GM08714 (cell line): Measurements from ENCODE around the gene PPP1R3D.
A peak's percentile ranks its signal among the peaks of the same experiment; 100 is the strongest.

Experiments used
- H3K4me3 ChIP-seq: fragments of 200-500 bp; sonication (Bioruptor generic); 2 replicates; pipeline ENCODE4 v1.5.1; 2014; ENCODE audit warnings: mild to moderate bottlenecking, low read length, inconsistent platforms
- ZNF274 ChIP-seq: IDR thresholded peaks from 2 replicates; pipeline ENCODE4 v1.6.1; 2012; ENCODE audit warnings: mild to moderate bottlenecking, low read depth, low read length

The PPP1R3D gene

GRCh38 chr20:59938696-59939051, 1.4 kb downstream of the PPP1R3D start:
- peak overlapping the region; percentile 73; the same call in 1 of the 2 replicates for H3K4me3 ChIP-seq
- no peak for TF ChIP-seq ZNF274

GRCh38 chr20:59938221-59938620, 1.9 kb downstream of the PPP1R3D start:
- TF ChIP-seq ZNF274: no peak
- H3K4me3 ChIP-seq: peak overlapping the region; percentile 20; the same call in 1 of the 2 replicates

GRCh38 chr20:59937150-59937549, 3.0 kb downstream of the PPP1R3D start:
- no peak overlapping the region for H3K4me3 ChIP-seq
- no peak for TF ChIP-seq ZNF274

GRCh38 chr20:59936409-59936808, 3.7 kb downstream of the PPP1R3D start:
- no peak overlapping the region for H3K4me3 ChIP-seq
- no peak for TF ChIP-seq ZNF274

GRCh38 chr20:59935457-59936185, 4.5 kb downstream of the PPP1R3D start:
- TF ChIP-seq ZNF274: no peak
- H3K4me3 ChIP-seq: no peak overlapping the region

GRCh38 chr20:59933849-59934585, 6.1 kb downstream of the PPP1R3D start:
- peak overlapping the region; percentile 71 for H3K4me3 ChIP-seq
- TF ChIP-seq ZNF274: no peak

GRCh38 chr20:59933296-59933848, 6.7 kb downstream of the PPP1R3D start, which contains the start of gene SYCP2:
Gene SYCP2 (minus strand): TSS chr20:59933637. CDS start chr20:59922413, 11,224 bp downstream.
- peak within 1 kb of the TSS; percentile 71 for H3K4me3 ChIP-seq
- TF ChIP-seq ZNF274: no peak

GRCh38 chr20:59932616-59933295, 7.3 kb downstream of the PPP1R3D start:
- no peak for TF ChIP-seq ZNF274
- peak overlapping the region; percentile 61; the same call in 1 of the 2 replicates for H3K4me3 ChIP-seq

- no peak for TF ChIP-seq ZNF274
- H3K4me3 ChIP-seq: peak overlapping the region; percentile 61; the same call in 1 of the 2 replicates
These were observed 8.4 kb downstream of the PPP1R3D start for GRCh38 chr20:59931511-59932312.

GRCh38 chr20:59925899-59926298, 14.2 kb downstream of the PPP1R3D start:
- TF ChIP-seq ZNF274: no peak
- no peak overlapping the region for H3K4me3 ChIP-seq

GRCh38 chr20:59925359-59925758, 14.7 kb downstream of the PPP1R3D start:
- TF ChIP-seq ZNF274: no peak
- no peak overlapping the region for H3K4me3 ChIP-seq

GRCh38 chr20:59923514-59923913, 16.6 kb downstream of the PPP1R3D start:
- no peak overlapping the region for H3K4me3 ChIP-seq
- no peak for TF ChIP-seq ZNF274

GRCh38 chr20:59920944-59921343, 19.2 kb downstream of the PPP1R3D start:
- TF ChIP-seq ZNF274: no peak

GRCh38 chr20:59912609-59913008, 27.5 kb downstream of the PPP1R3D start:
- TF ChIP-seq ZNF274: no peak
- H3K4me3 ChIP-seq: no peak overlapping the region

More at GRCh38 chr20:59920944-59921343, 19.2 kb downstream of the PPP1R3D start:
- no peak overlapping the region for H3K4me3 ChIP-seq
